ENCODE data around the gene SLC7A7.

SLC7A7 gene

DNA sequence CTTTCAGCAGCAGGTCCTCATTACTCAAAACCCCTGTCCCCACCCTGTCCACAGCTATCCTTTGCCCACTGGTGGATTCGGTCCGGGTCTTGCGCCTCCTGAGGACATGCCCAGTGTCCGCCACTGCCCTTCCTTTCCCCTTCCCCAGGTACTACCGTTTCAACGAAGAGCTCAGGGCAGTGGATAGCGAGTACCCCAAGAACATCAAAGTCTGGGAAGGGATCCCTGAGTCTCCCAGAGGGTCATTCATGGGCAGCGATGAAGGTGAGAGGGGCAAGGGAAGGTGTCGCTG, 29.8 kb upstream of the SLC7A7 start (continued):
- TF ChIP-seq, protein P1, sequence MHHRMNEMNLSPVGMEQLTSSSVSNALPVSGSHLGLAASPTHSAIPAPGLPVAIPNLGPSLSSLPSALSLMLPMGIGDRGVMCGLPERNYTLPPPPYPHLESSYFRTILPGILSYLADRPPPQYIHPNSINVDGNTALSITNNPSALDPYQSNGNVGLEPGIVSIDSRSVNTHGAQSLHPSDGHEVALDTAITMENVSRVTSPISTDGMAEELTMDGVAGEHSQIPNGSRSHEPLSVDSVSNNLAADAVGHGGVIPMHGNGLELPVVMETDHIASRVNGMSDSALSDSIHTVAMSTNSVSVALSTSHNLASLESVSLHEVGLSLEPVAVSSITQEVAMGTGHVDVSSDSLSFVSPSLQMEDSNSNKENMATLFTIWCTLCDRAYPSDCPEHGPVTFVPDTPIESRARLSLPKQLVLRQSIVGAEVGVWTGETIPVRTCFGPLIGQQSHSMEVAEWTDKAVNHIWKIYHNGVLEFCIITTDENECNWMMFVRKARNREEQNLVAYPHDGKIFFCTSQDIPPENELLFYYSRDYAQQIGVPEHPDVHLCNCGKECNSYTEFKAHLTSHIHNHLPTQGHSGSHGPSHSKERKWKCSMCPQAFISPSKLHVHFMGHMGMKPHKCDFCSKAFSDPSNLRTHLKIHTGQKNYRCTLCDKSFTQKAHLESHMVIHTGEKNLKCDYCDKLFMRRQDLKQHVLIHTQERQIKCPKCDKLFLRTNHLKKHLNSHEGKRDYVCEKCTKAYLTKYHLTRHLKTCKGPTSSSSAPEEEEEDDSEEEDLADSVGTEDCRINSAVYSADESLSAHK (tag by site-specific recombination; IDR thresholded peaks at IDR 0.05): no peak
- TF ChIP-seq ZNF2 (tag by site-specific recombination; IDR thresholded peaks at IDR 0.05): no peak
- TF ChIP-seq ZNF585B (tag by site-specific recombination; IDR thresholded peaks at IDR 0.05): no peak
- no peak for TF ChIP-seq WT1 (tag by site-specific recombination; IDR thresholded peaks at IDR 0.05)
- TF ChIP-seq ZBTB44 (tag by site-specific recombination; IDR thresholded peaks at IDR 0.05): no peak
- no peak for TF ChIP-seq ZIC2 (tag by site-specific recombination; IDR thresholded peaks at IDR 0.05)
- TF ChIP-seq SALL2 (tag by site-specific recombination; IDR thresholded peaks at IDR 0.05; ENCODE audit: borderline replicate concordance): no peak
- no peak for TF ChIP-seq ZNF768 (tag by site-specific recombination; IDR thresholded peaks at IDR 0.05)

GRCh38 chr14:22844221-22845102, 29.2 kb upstream of the SLC7A7 start:
- CTCF ChIA-PET: interaction anchor here (0.6 to 1.0 kb wide), 4 partner anchors 22 to 294 kb away, joined by 3 to 5 read pairs (median 4); partner anchors contain the start of gene LRP10
- POLR2A ChIA-PET: interaction anchor here (1.1 kb wide), 1 partner anchor 14 kb away, joined by 3 read pairs; no protein-coding TSS in a partner anchor

More at GRCh38 chr14:22844221-22845102, 29.2 kb upstream of the SLC7A7 start:
- Histone ChIP-seq H3K27ac (ENCODE audit: extremely low read depth, low read depth, low read length) (no peak overlapping the region), H3K36me3 (ENCODE audit: control insufficient read depth in 2 of 2, insufficient read depth in 1 of 2, low read length in 2 of 2) (no peaks in the 10 kb centered on the region; a peak in 1 of 3 replicates), H3K4me3 (ENCODE audit: low read depth, low read length) (no peak overlapping the region), H3K4me1 (ENCODE audit: control insufficient read depth, insufficient read depth, low read length) (no peaks in the 10 kb centered on the region), H3K9me3 (ENCODE audit: control insufficient read depth, insufficient read depth, low read depth, low read length) (no peaks in the 10 kb centered on the region)
- TF ChIP-seq ZSCAN30 (tag by site-specific recombination; IDR thresholded peaks at IDR 0.05): no peak
- no peak for TF ChIP-seq ZNF362 (tag by site-specific recombination; IDR thresholded peaks at IDR 0.05)
- TF ChIP-seq PATZ1 (tag by site-specific recombination; IDR thresholded peaks at IDR 0.05): no peak
